Thyroid gland (tissue), 4 donors: Measurements from ENCODE around the gene CYP11A1. TPM values are rescaled to one million over a fixed set of nuclear protein-coding genes. Genes with fewer than 3 reads are reported as not detected.

Experiments used
- DNase-seq, 2 donors: peaks; one replicate each; pipeline ENCODE4 v3.0.0-alpha.2; 2019
- H3K27ac ChIP-seq, 3 donors: fragments of 200-600 bp; sonication (generic); 1 replicate in 2 of 3; 2 replicates in 1 of 3; pipeline ENCODE4 v1.5.1; 2016 to 2019; ENCODE audit warnings: mild to moderate bottlenecking in 1 of 3, moderate library complexity in 1 of 3
- H3K27me3 ChIP-seq: fragments of 200-600 bp; sonication (generic); one replicate; pipeline ENCODE4 v1.5.1; 2019
- H3K36me3 ChIP-seq, 2 donors: fragments of 200-600 bp; sonication (generic); one replicate each; pipeline ENCODE4 v1.5.1; 2016 to 2019
- H3K4me1 ChIP-seq, 2 donors: fragments of 200-600 bp; sonication (generic); one replicate each; pipeline ENCODE4 v1.5.1; 2017 to 2019
- H3K4me3 ChIP-seq, 3 donors: fragments of 200-600 bp; sonication (generic); replicated peaks in 1 of 3; 1 replicate in 2 of 3; 2 replicates in 1 of 3; pipeline ENCODE4 v1.5.1; 2016; ENCODE audit warnings: mild to moderate bottlenecking in 1 of 3
- H3K9me3 ChIP-seq: fragments of 200-600 bp; sonication (generic); one replicate; pipeline ENCODE4 v1.5.1; 2017
- POLR2A ChIP-seq, 2 donors: fragments of 450-650 bp; IDR thresholded peaks; one replicate each; pipeline ENCODE4 v1.6.1; 2017; ENCODE audit warnings: antibody characterized with exemption in 2 of 2, mild to moderate bottlenecking in 2 of 2, moderate library complexity in 1 of 2
- WGBS, 2 donors: methylation state at CpG; one replicate each; pipeline ENCODE4 v1.1.5; 2017; 5-methylcytosine and 5-hydroxymethylcytosine counted together
- intact Hi-C: fragments of 100-400 bp; cut with DNase I; formaldehyde crosslinking; loops from one replicate; pipeline ENCODE4 v1.15.1; 2023
- total RNA-seq, 4 donors: library from RNA; depleted of rRNA; stranded (reverse); fragments of >200 nt; gene quantifications; one replicate each; pipeline ENCODE4 v1.2.3, GENCODE V29; 2016
- TF ChIP-seq, protein P1 (sequence below), 6 experiments: fragments of 200-600 bp in 3 of 6; fragments of 450-650 bp in 3 of 6; sonication (generic) in 3 of 6; IDR thresholded peaks; one replicate each; pipeline ENCODE4 v1.5.1; 2016 to 2019; ENCODE audit warnings: antibody characterized with exemption in 6 of 6, mild to moderate bottlenecking in 2 of 6, inconsistent platforms in 1 of 6, moderate library complexity in 1 of 6

Gene CYP11A1
- total RNA-seq, 4 donors from 2014 or later: 0.54 to 1.2 (median 0.56) TPM; not detected in 1

DNA sequence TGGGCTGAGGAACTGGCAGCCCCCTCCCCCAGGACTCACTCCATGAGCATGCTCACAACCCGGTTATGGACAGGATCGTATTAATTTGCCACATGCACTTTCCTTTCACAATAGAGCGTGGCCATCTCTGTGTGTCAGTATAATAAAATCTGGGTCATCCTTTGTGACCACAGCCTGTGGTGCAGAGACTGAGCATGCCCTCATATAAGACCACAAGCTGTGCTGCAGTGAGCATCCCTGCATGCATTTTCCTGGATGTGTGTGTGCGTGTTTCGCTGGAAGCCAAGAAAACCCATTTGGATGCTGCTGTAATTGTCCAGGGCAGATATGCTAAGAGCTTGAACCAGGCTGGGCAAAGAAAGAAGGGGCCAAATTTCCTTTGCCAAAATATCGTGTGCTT, 39.7 kb downstream of the CYP11A1 start:
- TF ChIP-seq, protein P1, sequence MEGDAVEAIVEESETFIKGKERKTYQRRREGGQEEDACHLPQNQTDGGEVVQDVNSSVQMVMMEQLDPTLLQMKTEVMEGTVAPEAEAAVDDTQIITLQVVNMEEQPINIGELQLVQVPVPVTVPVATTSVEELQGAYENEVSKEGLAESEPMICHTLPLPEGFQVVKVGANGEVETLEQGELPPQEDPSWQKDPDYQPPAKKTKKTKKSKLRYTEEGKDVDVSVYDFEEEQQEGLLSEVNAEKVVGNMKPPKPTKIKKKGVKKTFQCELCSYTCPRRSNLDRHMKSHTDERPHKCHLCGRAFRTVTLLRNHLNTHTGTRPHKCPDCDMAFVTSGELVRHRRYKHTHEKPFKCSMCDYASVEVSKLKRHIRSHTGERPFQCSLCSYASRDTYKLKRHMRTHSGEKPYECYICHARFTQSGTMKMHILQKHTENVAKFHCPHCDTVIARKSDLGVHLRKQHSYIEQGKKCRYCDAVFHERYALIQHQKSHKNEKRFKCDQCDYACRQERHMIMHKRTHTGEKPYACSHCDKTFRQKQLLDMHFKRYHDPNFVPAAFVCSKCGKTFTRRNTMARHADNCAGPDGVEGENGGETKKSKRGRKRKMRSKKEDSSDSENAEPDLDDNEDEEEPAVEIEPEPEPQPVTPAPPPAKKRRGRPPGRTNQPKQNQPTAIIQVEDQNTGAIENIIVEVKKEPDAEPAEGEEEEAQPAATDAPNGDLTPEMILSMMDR (IDR thresholded peaks at IDR 0.05): no peak
- TF ChIP-seq POLR2A (IDR thresholded peaks at IDR 0.05): no peak
- 78 to 86% methylated on average over 6 of the region's 6 CpGs for WGBS, 2 donors
- DNase-seq: no peak
- Histone ChIP-seq H3K27ac (no peak overlapping the region), H3K27me3 (no peaks in the 10 kb centered on the region), H3K36me3 (no peaks in the 10 kb centered on the region), H3K4me3 (no peak overlapping the region), H3K9me3 (no peaks in the 10 kb centered on the region), H3K4me1 (no peaks in the 10 kb centered on the region)
- intact Hi-C loops: loop anchor here (10.0 kb wide), 1 partner anchor 947 kb away; no protein-coding TSS in a partner anchor

DNA sequence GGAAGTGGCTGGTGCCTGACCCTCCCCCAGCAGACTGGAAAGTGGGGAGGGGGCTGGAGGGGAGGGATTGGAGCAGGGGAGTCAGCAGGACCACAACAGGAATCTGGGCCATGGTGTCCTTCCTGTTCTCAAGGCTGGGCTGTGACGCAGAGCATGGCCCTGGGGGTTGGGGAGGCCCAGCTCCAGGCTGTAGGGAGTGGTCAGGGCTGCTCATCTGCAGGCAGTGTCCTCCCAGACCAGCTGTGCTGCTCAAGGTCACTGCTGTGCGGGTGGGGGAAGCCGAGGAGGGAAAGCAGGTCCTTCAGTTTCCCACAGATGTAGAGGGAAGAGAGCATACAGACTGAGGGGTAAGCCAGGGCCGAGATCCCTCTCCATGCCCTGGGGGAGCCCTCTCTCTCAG, 40.7 kb downstream of the CYP11A1 start:
- intact Hi-C loops: loop anchor here (10.0 kb wide), 1 partner anchor 948 kb away; no protein-coding TSS in a partner anchor

DNA sequence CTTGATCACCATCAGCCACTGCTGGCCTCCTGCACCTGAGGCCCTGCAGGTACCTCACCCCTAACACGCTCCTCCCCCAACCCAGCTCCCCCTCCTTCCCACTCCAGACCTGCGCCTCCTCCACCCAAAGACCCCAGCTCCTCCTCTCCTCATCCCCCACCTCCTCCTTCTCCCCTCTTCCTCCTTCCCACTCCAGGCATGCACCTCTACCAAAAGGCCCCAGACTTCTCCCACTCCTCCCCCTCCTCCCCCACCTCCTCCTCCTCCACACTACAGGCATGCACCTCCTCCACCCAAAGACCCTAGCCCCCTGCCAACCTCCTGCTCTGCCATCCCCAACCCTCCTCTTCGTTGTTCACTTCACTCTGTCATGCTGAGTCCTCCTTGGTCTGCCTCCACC, 42.7 kb downstream of the CYP11A1 start:
- H3K4me3 ChIP-seq: no peak overlapping the region
- H3K27me3 ChIP-seq: no peaks in the 10 kb centered on the region
- H3K9me3 ChIP-seq: no peaks in the 10 kb centered on the region
- no peak overlapping the region for H3K27ac ChIP-seq
- intact Hi-C loops: loop anchor here (10.0 kb wide), 1 partner anchor 950 kb away; no protein-coding TSS in a partner anchor
- H3K4me1 ChIP-seq: no peaks in the 10 kb centered on the region
- 58 to 70% methylated on average over 3 of the region's 3 CpGs for WGBS, 2 donors
- TF ChIP-seq, protein P1 (IDR thresholded peaks at IDR 0.05): no peak
- no peak for TF ChIP-seq POLR2A (IDR thresholded peaks at IDR 0.05)
- DNase-seq: no peak
- H3K36me3 ChIP-seq: no peaks in the 10 kb centered on the region

More for the DNA sequence above, 40.7 kb downstream of the CYP11A1 start:
- no peaks in the 10 kb centered on the region for H3K9me3 ChIP-seq
- H3K4me3 ChIP-seq: no peak overlapping the region
- 57 to 58% methylated on average over 3 to 4 of the region's 4 CpGs for WGBS, 2 donors
- no peak for DNase-seq
- TF ChIP-seq, protein P1 (IDR thresholded peaks at IDR 0.05): no peak
- no peak for TF ChIP-seq POLR2A (IDR thresholded peaks at IDR 0.05)
- no peaks in the 10 kb centered on the region for H3K27me3 ChIP-seq
- H3K4me1 ChIP-seq: no peaks in the 10 kb centered on the region
- no peak overlapping the region for H3K27ac ChIP-seq
- H3K36me3 ChIP-seq: no peaks in the 10 kb centered on the region

DNA sequence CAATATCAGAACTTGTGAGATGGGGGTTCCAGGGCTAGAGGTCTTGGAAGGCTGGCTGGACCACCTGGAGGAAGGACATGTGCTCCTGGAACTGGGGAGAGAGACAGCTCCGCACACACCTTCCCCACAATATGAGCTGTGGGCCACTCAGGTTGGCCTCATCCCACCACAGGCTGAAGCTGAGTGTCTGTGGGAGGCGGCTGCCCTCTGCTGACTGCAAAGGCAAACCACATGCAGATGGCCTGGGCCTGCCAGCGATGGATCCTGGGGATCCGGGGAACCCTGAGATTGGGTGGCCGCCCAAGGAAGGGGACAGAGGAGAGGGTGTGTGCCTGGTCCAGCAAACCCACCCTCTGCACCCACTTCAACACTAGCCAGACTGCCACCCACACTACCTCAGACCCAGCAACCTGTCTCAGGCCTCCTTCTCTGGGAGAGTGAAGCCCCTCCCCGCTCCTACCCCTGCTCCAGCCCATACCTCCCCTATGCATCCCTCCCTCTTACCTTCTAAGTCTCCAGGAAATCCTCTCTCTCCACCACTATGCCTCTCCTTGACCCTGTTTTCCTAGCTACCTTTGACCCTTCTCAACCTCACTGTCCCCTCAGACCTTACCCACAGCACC, 44.8 kb downstream of the CYP11A1 start:
- intact Hi-C loops: loop anchor here (10.0 kb wide), 1 partner anchor 952 kb away; no protein-coding TSS in a partner anchor
- no peak overlapping the region for H3K4me3 ChIP-seq
- DNase-seq: peak; percentile 61 to 64
- TF ChIP-seq, protein P1 (IDR thresholded peaks at IDR 0.05): peak in 5 of 6 experiments; percentile 65 to 85 (median 74)
- TF ChIP-seq POLR2A (IDR thresholded peaks at IDR 0.05): no peak
- H3K27me3 ChIP-seq: no peaks in the 10 kb centered on the region
- WGBS, 2 donors: 58 to 60% methylated on average over 3 of the region's 6 CpGs
- H3K9me3 ChIP-seq: no peaks in the 10 kb centered on the region
- peaks cover 0 to 16% of the 10 kb centered on the region in 2 donors for H3K4me1 ChIP-seq
- H3K36me3 ChIP-seq: no peaks in the 10 kb centered on the region
- no peak overlapping the region for H3K27ac ChIP-seq
